ENCODE data around the gene C1QTNF8.

C1QTNF8 gene

GRCh38 chr16:1056196-1056595, 39.8 kb downstream of the C1QTNF8 start (continued):
- TF ChIP-seq, protein P1, sequence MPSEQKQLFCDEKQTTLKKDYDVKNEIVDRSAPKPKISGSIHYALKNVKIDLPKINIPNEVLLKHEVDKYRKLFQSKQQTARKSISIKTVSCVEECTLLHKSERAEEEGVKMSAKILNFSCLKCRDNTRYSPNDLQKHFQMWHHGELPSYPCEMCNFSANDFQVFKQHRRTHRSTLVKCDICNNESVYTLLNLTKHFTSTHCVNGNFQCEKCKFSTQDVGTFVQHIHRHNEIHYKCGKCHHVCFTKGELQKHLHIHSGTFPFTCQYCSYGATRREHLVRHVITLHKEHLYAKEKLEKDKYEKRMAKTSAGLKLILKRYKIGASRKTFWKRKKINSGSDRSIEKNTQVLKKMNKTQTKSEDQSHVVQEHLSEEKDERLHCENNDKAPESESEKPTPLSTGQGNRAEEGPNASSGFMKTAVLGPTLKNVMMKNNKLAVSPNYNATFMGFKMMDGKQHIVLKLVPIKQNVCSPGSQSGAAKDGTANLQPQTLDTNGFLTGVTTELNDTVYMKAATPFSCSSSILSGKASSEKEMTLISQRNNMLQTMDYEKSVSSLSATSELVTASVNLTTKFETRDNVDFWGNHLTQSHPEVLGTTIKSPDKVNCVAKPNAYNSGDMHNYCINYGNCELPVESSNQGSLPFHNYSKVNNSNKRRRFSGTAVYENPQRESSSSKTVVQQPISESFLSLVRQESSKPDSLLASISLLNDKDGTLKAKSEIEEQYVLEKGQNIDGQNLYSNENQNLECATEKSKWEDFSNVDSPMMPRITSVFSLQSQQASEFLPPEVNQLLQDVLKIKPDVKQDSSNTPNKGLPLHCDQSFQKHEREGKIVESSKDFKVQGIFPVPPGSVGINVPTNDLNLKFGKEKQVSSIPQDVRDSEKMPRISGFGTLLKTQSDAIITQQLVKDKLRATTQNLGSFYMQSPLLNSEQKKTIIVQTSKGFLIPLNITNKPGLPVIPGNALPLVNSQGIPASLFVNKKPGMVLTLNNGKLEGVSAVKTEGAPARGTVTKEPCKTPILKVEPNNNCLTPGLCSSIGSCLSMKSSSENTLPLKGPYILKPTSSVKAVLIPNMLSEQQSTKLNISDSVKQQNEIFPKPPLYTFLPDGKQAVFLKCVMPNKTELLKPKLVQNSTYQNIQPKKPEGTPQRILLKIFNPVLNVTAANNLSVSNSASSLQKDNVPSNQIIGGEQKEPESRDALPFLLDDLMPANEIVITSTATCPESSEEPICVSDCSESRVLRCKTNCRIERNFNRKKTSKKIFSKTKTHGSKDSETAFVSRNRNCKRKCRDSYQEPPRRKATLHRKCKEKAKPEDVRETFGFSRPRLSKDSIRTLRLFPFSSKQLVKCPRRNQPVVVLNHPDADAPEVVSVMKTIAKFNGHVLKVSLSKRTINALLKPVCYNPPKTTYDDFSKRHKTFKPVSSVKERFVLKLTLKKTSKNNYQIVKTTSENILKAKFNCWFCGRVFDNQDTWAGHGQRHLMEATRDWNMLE (tag by site-specific recombination; conservative IDR thresholded peaks at IDR 0.05; ENCODE audit: low read depth), result no peak
- TF ChIP-seq, protein P2, sequence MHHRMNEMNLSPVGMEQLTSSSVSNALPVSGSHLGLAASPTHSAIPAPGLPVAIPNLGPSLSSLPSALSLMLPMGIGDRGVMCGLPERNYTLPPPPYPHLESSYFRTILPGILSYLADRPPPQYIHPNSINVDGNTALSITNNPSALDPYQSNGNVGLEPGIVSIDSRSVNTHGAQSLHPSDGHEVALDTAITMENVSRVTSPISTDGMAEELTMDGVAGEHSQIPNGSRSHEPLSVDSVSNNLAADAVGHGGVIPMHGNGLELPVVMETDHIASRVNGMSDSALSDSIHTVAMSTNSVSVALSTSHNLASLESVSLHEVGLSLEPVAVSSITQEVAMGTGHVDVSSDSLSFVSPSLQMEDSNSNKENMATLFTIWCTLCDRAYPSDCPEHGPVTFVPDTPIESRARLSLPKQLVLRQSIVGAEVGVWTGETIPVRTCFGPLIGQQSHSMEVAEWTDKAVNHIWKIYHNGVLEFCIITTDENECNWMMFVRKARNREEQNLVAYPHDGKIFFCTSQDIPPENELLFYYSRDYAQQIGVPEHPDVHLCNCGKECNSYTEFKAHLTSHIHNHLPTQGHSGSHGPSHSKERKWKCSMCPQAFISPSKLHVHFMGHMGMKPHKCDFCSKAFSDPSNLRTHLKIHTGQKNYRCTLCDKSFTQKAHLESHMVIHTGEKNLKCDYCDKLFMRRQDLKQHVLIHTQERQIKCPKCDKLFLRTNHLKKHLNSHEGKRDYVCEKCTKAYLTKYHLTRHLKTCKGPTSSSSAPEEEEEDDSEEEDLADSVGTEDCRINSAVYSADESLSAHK (tag by site-specific recombination; IDR thresholded peaks at IDR 0.05), result no peak
- no peak for TF ChIP-seq ZNF654 (tag by site-specific recombination; IDR thresholded peaks at IDR 0.05; ENCODE audit: low read depth)
- TF ChIP-seq ZFP69B (tag by site-specific recombination; IDR thresholded peaks at IDR 0.05), result no peak
- TF ChIP-seq ZNF629 (tag by site-specific recombination; IDR thresholded peaks at IDR 0.05), result no peak
- TF ChIP-seq ZNF768 (tag by site-specific recombination; IDR thresholded peaks at IDR 0.05), result no peak
- TF ChIP-seq ZNF10 (tag by site-specific recombination; IDR thresholded peaks at IDR 0.05), result no peak
- peak; percentile 83 for TF ChIP-seq ZNF341 (tag by site-specific recombination; IDR thresholded peaks at IDR 0.05; ENCODE audit: low read depth)
- peak; percentile 62; the same call in 1 of the 2 replicates for TF ChIP-seq BCL11A (tag by site-specific recombination; IDR thresholded peaks at IDR 0.05; ENCODE audit: low read depth)
- no peak for TF ChIP-seq ZNF623 (tag by site-specific recombination; IDR thresholded peaks at IDR 0.05)
- no peak for TF ChIP-seq ZNF350 (tag by site-specific recombination; IDR thresholded peaks at IDR 0.05)
- TF ChIP-seq ZNF16 (tag by site-specific recombination; IDR thresholded peaks at IDR 0.05; ENCODE audit: low read depth), result no peak
- no peak for TF ChIP-seq ZEB2 (tag by site-specific recombination; IDR thresholded peaks at IDR 0.05)

- ChIA-PET CTCF (interaction anchor here (0.6 to 4.3 kb wide), 24 partner anchors 8 to 438 kb away, joined by 3 to 31 read pairs (median 4); partner anchors contain the start of genes GNG13 and TELO2), POLR2A (no interaction called here)
- Histone ChIP-seq H3K27ac (ENCODE audit: extremely low read depth, low read depth, low read length) (no peak overlapping the region), H3K9me3 (ENCODE audit: control insufficient read depth, insufficient read depth, low read depth, low read length) (no peaks in the 10 kb centered on the region), H3K4me1 (ENCODE audit: control insufficient read depth, insufficient read depth, low read length) (peaks cover 2% of the 10 kb centered on the region; the same call in 1 of the 2 replicates), H3K4me3 (ENCODE audit: low read depth, low read length) (no peak overlapping the region), H3K36me3 (ENCODE audit: control insufficient read depth in 2 of 2, insufficient read depth in 1 of 2, low read length in 2 of 2) (no peaks in the 10 kb centered on the region)
- TF ChIP-seq SCRT2 (tag by site-specific recombination; IDR thresholded peaks at IDR 0.05) (peak; percentile 49; the same call in 1 of the 2 replicates), ZNF292 (tag by site-specific recombination; IDR thresholded peaks at IDR 0.05; ENCODE audit: borderline replicate concordance, low read depth) (no peak)
Measured at GRCh38 chr16:1055557-1055924, 40.5 kb downstream of the C1QTNF8 start.
